ENCODE data around the gene MYO5B.

MYO5B gene

GRCh38 chr18:49963217-49963616 lies 231.7 kb downstream of the MYO5B start:
- no peak overlapping the region for H3K4me3 ChIP-seq (ENCODE audit: low read depth, low read length)
- TF ChIP-seq POLR2A (IDR thresholded peaks at IDR 0.05; ENCODE audit: extremely low read depth, insufficient read length): no peak
- TF ChIP-seq CTCF (IDR thresholded peaks at IDR 0.05; ENCODE audit: low read depth, low read length): no peak
- no peak for TF ChIP-seq MYC (IDR thresholded peaks at IDR 0.05; ENCODE audit: low read depth, low read length)
- no peak for TF ChIP-seq MAX (IDR thresholded peaks at IDR 0.05; ENCODE audit: low read depth, low read length)
- DNase-seq (ENCODE audit: low read depth): no peak

GRCh38 chr18:49961271-49961670 lies 233.7 kb downstream of the MYO5B start:
- no peak overlapping the region for H3K4me3 ChIP-seq (ENCODE audit: low read depth, low read length)
- no peak for TF ChIP-seq POLR2A (IDR thresholded peaks at IDR 0.05; ENCODE audit: extremely low read depth, insufficient read length)
- no peak for TF ChIP-seq CTCF (IDR thresholded peaks at IDR 0.05; ENCODE audit: low read depth, low read length)
- TF ChIP-seq MYC (IDR thresholded peaks at IDR 0.05; ENCODE audit: low read depth, low read length): no peak
- TF ChIP-seq MAX (IDR thresholded peaks at IDR 0.05; ENCODE audit: low read depth, low read length): no peak
- no peak for DNase-seq (ENCODE audit: low read depth)

- TF ChIP-seq POLR2A (IDR thresholded peaks at IDR 0.05; ENCODE audit: extremely low read depth, insufficient read length): no peak
- no peak for TF ChIP-seq MAX (IDR thresholded peaks at IDR 0.05; ENCODE audit: low read depth, low read length)
- no peak overlapping the region for H3K4me3 ChIP-seq (ENCODE audit: low read depth, low read length)
- DNase-seq (ENCODE audit: low read depth): no peak
Measured at GRCh38 chr18:49960376-49960775, 234.6 kb downstream of the MYO5B start.

GRCh38 chr18:49959176-49959575 lies 235.8 kb downstream of the MYO5B start:
- H3K4me3 ChIP-seq (ENCODE audit: low read depth, low read length): no peak overlapping the region
- DNase-seq (ENCODE audit: low read depth): no peak
- TF ChIP-seq CTCF (IDR thresholded peaks at IDR 0.05; ENCODE audit: low read depth, low read length): no peak
- no peak for TF ChIP-seq POLR2A (IDR thresholded peaks at IDR 0.05; ENCODE audit: extremely low read depth, insufficient read length)
- TF ChIP-seq MAX (IDR thresholded peaks at IDR 0.05; ENCODE audit: low read depth, low read length): no peak
- TF ChIP-seq MYC (IDR thresholded peaks at IDR 0.05; ENCODE audit: low read depth, low read length): no peak

GRCh38 chr18:49955263-49955662 lies 239.7 kb downstream of the MYO5B start:
- no peak overlapping the region for H3K4me3 ChIP-seq (ENCODE audit: low read depth, low read length)
- no peak for DNase-seq (ENCODE audit: low read depth)
- TF ChIP-seq CTCF (IDR thresholded peaks at IDR 0.05; ENCODE audit: low read depth, low read length) (no peak), MYC (IDR thresholded peaks at IDR 0.05; ENCODE audit: low read depth, low read length) (no peak), POLR2A (IDR thresholded peaks at IDR 0.05; ENCODE audit: extremely low read depth, insufficient read length) (no peak), MAX (IDR thresholded peaks at IDR 0.05; ENCODE audit: low read depth, low read length) (no peak)

- H3K4me3 ChIP-seq (ENCODE audit: low read depth, low read length): no peak overlapping the region
- DNase-seq (ENCODE audit: low read depth): no peak
- TF ChIP-seq POLR2A (IDR thresholded peaks at IDR 0.05; ENCODE audit: extremely low read depth, insufficient read length): no peak
- no peak for TF ChIP-seq MYC (IDR thresholded peaks at IDR 0.05; ENCODE audit: low read depth, low read length)
- no peak for TF ChIP-seq CTCF (IDR thresholded peaks at IDR 0.05; ENCODE audit: low read depth, low read length)
- TF ChIP-seq MAX (IDR thresholded peaks at IDR 0.05; ENCODE audit: low read depth, low read length): no peak
Measured at GRCh38 chr18:49953391-49953790, 241.6 kb downstream of the MYO5B start.

Measured in NB4 (cell line).